ENCODE data around the gene RUNX1.

GRCh38 chr21:34835526-34835925, 213.6 kb downstream of the RUNX1 start:
- TF ChIP-seq, protein P1, sequence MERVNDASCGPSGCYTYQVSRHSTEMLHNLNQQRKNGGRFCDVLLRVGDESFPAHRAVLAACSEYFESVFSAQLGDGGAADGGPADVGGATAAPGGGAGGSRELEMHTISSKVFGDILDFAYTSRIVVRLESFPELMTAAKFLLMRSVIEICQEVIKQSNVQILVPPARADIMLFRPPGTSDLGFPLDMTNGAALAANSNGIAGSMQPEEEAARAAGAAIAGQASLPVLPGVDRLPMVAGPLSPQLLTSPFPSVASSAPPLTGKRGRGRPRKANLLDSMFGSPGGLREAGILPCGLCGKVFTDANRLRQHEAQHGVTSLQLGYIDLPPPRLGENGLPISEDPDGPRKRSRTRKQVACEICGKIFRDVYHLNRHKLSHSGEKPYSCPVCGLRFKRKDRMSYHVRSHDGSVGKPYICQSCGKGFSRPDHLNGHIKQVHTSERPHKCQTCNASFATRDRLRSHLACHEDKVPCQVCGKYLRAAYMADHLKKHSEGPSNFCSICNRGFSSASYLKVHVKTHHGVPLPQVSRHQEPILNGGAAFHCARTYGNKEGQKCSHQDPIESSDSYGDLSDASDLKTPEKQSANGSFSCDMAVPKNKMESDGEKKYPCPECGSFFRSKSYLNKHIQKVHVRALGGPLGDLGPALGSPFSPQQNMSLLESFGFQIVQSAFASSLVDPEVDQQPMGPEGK (CRISPR knock-in tag; IDR thresholded peaks at IDR 0.05; ENCODE audit: borderline replicate concordance): no peak
- TF ChIP-seq ZNF70 (CRISPR knock-in tag; IDR thresholded peaks at IDR 0.05) (no peak), SNAI2 (CRISPR knock-in tag; IDR thresholded peaks at IDR 0.05) (no peak), ZFP30 (CRISPR knock-in tag; IDR thresholded peaks at IDR 0.05) (no peak), ZC3H10 (CRISPR knock-in tag; IDR thresholded peaks at IDR 0.05) (no peak), ARNTL (CRISPR knock-in tag; IDR thresholded peaks at IDR 0.05; ENCODE audit: borderline replicate concordance, low read depth) (no peak), CREB5 (CRISPR knock-in tag; IDR thresholded peaks at IDR 0.05; ENCODE audit: low read depth) (no peak), ZNF8 (CRISPR knock-in tag; IDR thresholded peaks at IDR 0.05) (no peak), TCF4 (CRISPR knock-in tag; IDR thresholded peaks at IDR 0.05; ENCODE audit: borderline replicate concordance) (no peak), POU6F1 (CRISPR knock-in tag; IDR thresholded peaks at IDR 0.05; ENCODE audit: borderline replicate concordance, low read depth) (no peak)

All from SK-N-SH treated with all-trans-retinoic acid at 6 μM for 48 hours (cell line).